ENCODE measurements around the gene BEGAIN. TPM values are rescaled to one million over a fixed set of nuclear protein-coding genes. Genes with fewer than 3 reads are reported as not detected.

The BEGAIN gene
- total RNA-seq, 4 donors from 2014 or later = 0.68 to 2.8 (median 1.1) TPM

GRCh38 chr14:100487304-100487703, 99.9 kb downstream of the BEGAIN start:
- no peaks in the 10 kb centered on the region for H3K36me3 ChIP-seq
- no peaks in the 10 kb centered on the region for H3K27me3 ChIP-seq
- H3K4me1 ChIP-seq = no peaks in the 10 kb centered on the region
- DNase-seq (ENCODE audit: low spot score in 2 of 2) = no peak
- H3K4me3 ChIP-seq = no peak overlapping the region
- TF ChIP-seq POLR2AphosphoS5 (IDR thresholded peaks at IDR 0.05) (no peak), POLR2A (IDR thresholded peaks at IDR 0.05) (no peak), CTCF (IDR thresholded peaks at IDR 0.05) (no peak), EP300 (IDR thresholded peaks at IDR 0.05) (no peak)
- H3K9me3 ChIP-seq = no peaks in the 10 kb centered on the region
- H3K27ac ChIP-seq = no peak overlapping the region

Other genes with a start within 250 kb of the BEGAIN start
- 10 to 100 TPM in 2 of 4 donors, 1 to 10 TPM in 2; 7.4 to 16.0 (median 10.6) TPM for gene WDR25, start 210.9 kb downstream of the BEGAIN start, total RNA-seq
- not detected for gene DLK1, start 139.5 kb upstream of the BEGAIN start, total RNA-seq
- gene MEG3, start 238.7 kb upstream of the BEGAIN start, total RNA-seq = 10 to 100 TPM in 2 of 4 donors, 1 to 10 TPM in 2; 5.0 to 28.9 (median 10.2) TPM

Data from suprapubic skin (tissue), 4 donors.